GM19238 (cell line): ENCODE results near the gene ADGRG1.

Experiments
- DNase-seq: peaks from one replicate; pipeline ENCODE4 v3.0.0; 2011; ENCODE audit warnings: low spot score; ENCODE audit not compliant: insufficient read length

The ADGRG1 gene

DNA sequence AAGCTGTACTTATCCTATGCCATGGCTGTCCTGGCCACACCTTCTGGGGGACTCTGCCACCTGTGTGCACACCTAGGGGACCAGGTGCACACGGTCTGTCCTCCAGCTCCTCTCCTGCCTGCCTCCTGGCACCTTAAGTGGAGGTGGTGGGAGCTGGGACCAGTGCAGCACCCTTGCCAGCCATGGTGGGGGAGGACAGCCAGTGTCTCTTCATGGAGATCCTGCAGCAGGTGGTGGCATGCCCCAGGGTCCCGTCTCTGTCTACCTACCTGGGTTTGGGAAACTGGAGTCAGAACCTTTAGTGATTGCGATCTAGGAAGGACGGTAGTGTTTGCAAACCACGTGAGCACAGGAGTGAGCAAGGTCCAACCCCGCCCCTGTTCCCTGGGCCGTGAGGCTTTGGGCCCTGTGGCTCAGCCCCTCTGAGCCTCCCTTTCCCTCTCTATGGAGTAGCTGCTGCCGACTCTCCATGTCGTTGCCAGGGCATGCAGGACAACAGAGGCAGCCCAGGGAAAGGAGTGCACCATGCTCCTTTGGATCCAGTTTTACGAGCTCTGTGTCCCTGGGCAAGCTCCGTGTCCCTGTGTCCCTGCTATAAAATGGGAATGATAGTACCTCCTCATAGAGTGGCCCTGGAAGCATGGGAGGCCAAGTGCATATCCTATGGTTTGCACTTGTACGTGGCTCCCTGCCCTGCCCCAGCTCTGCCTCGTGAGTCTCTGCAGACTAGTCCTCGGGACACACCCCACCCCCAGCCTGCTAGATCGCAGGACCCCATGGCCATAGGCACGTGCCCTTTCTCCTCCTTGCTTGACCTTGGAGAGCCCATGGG is 7.1 kb downstream of the ADGRG1 start:
- no peak for DNase-seq

DNA sequence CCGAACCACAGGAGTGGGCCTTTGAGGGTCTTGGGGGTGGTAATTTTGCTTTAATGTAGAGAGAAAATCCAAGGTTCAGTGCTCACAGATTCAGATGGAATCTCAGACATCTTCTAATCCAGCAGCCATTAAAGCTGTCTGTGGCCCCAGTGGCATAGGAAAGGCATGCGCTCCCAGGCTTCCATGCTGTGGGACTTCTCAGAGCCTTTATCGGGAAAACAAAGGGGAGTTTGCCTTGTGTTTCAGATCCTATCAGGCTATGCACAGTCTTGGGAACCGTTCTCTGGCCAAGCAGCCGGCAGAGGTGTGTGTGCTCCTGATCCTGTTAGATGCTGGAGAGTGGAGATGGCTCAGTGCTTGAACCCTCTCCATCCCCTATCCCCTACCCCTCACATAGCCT is 7.8 kb downstream of the ADGRG1 start:
- DNase-seq: no peak

DNA sequence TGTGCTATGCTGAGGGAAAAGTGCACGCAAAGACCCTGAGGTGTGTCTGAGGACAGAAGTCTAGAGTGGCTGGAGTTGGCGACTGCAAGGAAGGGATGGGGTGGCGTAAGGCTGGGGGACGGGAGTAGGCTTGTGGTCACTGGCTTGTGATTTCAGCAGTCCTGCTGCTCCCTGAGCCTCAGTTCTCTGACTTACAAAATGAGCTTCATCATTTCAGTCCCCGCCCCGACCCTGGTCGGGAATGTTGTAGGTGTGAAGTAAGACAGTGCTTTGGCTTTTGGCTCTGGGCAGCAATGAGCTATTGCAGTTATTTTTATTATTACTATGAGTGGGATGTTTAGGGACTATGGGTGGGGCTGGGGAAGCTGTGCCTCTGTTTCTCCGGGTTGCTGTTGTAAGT is 8.6 kb downstream of the ADGRG1 start:
- DNase-seq: no peak

DNA sequence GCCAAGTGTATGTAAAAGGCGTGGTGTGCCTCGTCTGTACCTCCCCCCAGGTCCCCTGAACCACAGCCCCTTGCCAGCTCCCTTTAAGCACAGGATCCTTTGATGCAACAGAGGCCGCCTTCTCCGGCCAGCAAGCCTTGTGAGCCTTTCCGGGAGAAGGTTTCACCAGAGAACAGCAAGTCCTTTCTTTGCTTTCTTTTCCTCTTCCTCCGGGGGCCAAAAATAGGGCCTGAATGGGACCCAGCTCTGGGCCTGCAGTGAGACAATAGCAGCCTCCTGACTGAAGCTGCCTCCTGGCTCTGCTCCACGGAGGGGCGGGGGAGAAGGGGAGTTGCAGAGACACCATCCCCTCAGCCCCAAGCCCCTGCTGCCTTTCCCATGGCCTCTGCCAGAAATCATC is 9.0 kb downstream of the ADGRG1 start:
- DNase-seq: no peak

DNA sequence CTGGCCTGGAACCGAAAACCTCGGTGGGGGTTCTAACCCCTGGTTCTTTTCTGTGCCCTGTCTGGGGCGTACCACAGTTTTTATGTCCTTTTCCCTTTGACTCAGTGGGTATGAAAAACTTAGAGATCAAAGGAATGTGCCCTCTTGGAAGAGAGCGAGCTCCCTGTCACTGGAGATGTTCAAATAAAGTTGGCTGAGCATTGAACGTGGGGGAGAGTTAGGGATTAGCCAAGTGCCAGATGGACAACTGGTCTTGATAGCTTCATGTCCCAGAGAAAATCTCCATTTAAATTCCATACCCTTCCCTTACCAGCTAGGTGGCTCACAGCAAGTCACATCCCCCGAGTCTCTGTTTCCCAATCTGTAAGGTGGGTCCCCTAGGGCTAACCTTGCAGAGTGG is 9.5 kb downstream of the ADGRG1 start:
- no peak for DNase-seq

DNA sequence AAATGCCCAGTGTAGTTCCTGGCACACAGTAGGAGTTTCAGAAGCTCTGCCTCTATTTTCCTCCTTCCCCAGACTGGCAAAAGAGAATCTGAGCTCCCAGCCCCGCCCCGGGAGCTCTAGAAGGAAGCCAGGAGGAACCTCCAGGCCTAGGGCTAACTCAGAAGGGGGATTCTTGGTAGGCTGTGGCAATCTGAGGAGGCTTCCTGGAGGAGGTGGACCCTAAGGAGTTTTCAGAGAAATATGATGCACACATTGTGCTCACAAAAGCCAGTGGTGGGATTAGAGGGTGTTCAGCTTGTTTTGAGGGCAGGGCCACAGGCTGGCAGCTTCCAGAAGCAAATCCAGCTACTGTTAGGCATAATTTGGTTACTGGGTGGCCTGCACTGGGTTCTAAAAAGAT is 10.0 kb downstream of the ADGRG1 start:
- DNase-seq: no peak

DNA sequence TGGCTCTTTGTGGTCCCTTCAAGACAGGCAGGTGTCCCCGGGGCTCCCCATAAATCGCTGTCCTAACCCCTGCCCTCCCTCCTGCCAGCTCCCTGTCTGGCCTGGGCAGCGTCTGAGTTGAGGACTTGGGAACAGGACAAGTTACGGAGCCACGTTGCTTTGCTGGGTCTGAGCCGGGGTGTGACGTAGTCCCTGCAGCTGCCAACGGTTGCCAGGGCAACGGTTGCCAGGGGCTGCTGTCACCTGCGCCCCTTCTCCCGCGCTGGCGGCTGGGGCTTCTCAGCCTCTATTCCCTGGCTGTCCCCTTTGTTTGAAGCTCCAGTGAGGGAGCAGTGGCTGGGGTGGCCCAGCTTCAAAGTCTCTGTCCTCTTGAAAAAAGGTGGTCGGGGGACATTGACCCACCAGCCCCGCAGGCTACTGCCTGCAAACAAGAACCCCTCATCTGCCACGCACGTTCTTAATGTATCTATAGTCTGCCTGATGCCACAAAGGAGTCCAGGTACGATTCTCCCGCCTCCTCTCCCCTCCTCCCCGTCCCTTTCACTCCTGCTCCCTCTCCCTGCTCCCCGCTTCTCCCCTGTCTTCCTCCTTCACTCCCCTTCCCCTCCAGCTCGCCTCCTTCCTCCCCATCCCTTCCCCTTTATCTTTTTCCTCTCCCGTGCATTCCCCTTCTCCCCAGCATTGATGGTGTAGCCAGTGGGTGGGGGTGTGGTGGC is 10.9 kb downstream of the ADGRG1 start:
- DNase-seq: no peak

DNA sequence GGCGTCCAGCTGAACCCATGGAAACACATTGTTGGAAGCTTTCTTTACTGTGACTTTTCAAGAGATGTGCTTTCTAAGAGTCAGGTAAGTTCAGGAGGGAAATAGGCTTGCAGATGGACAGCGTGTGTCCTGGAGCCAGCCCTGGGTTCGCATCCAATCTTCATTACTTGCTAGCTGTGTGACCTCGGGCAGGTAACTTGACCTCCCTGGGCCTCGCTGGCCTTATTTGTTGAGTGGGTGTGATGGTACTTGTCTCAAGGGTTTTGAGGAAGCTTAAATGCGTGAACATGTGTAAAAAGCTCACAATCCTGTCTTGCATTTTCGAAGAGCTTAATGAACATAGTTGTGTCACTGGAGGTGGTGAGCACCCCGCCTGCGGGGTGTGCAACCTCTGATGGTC is 11.8 kb downstream of the ADGRG1 start:
- no peak for DNase-seq

DNA sequence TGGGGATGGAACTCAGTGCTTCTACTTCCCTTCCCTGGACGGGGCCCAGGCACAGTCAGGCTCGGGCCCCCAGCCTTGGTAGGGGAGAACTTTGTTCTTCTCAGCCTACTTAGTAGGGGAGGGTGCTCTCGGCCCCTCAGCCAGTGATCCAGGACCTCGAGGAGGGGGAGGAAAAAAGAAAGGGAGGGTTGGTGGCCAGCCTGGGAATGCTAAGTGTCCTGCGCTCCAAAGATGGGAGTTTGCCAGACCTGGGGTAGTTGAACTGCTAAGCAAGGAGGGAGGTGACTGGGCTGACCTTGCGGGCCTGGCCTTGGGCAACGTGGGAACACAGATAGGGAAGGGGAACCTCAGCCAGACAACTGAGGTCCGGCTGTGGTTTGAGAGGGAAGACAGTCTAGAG is 12.2 kb downstream of the ADGRG1 start:
- no peak for DNase-seq

DNA sequence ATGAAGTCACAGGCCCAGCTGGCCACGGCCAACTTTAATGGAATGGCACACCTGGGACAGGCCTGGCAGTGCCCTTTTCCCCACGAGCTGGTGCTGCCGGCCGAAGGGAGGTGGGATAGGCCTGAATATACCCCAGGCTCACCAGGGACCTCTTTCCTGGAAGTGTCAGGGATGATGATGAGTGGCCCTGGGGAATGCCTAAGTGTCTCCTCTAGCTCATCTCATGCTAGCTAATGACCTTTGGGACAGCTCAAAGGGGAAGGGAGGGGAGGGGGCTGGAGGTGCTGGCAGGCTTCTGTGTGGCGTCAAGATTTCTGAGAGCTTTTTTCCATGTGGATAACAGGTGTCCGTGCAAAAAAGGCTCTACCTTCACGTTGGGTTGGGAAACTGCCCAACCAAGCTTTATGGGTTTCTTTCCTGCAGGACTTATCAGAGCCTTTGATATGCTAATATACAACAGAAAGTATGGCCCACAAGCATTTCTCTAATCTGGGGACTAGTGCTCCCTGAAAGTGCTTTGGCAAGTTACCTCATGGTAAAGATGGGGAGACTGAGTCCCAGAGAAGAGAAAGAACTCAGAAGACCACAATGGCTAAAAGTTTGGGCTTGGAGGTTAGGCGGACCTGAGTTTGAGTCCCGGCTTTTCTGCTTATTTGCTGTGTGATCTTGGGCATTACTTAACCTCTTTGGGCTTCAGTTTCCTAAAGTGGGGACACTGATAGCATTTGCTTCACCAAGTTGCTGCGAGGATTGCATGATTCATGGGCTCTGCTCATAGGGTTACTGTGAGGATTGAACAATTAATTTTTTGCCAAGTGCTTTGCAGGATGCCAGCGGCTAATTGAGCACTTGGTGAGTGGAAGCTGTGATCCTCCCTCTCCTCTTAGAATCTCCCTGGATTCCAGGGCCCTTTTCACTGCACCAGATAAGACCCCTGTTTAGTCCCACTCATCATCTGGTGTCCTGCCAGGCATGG is 14.0 kb downstream of the ADGRG1 start:
- DNase-seq: no peak

DNA sequence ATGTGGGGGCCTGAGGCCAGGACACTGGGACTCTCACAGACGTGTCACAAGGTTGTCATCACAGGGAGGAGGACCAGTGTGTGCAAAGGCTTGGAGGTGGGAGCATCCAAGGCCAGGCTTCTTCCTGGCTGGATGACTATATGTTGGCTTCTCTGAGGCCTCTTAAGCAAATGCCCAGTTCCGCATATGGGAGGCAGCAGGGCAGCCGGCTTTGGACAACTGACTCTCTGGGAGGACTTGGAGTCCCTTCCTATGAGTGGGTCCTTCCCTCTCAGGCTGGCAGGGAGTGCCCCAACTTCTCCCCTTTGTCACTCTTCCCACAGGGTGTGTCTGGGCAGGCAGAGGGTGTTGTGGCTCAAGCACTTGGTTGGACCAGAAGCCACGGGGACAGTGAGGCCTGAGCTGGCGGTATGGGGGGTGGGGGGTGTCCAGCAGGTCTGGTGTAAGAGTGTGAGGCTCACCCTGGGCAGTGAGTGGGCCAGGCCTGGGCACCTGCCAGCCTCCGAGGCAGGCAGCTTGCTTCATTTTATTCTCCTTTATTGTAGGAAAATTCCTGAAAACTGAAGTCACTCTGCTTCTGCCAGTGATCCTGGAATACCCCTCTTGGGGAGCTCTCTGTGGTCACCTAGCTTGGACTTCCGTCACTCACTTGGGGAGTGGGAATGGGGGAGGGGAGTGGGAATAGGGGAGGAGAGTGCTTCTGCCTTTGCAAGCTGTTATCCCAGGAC is 14.9 kb downstream of the ADGRG1 start:
- no peak for DNase-seq

DNA sequence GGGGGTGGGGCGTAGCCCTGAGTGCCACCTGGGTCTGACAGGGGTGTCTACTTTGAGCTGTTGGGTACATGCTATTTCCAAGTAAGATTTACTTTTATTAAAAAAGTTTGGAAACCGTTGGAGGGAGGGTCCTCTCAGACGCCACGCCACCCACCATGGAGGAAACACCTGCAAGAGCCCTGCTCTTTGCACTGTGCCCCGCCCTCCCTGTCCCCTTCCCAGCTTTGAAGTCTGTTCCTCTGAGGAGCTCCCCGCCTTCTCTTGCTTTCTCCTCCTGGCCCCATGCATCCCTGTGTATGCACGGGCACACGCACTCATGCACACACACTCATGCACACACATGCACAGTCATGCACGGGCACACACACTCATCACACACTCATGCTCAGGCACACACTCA is 15.5 kb downstream of the ADGRG1 start:
- DNase-seq: no peak

DNA sequence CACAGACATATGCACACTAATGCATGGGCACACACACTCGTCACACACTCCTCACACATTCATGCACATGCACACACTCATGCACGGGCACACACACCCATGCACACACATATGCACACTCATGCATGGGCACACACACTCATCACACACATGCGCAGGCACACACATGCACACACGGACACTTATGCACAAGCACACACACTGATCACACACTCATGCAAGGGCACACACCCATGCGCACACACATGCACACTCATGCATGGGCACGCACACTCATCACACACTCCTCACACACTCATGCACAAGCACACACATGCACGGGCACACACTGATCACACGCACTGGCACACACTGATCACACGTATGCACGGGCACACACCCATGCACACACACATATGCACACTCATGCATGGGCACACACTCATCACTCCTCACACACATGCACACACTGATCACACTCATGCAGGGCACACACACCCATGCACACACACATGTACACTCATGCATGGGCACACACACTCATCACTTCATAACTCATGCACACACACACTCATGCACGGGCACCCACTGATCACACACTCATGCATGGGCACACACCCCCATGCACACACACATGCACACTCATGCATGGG is 16.1 kb downstream of the ADGRG1 start:
- DNase-seq: no peak

DNA sequence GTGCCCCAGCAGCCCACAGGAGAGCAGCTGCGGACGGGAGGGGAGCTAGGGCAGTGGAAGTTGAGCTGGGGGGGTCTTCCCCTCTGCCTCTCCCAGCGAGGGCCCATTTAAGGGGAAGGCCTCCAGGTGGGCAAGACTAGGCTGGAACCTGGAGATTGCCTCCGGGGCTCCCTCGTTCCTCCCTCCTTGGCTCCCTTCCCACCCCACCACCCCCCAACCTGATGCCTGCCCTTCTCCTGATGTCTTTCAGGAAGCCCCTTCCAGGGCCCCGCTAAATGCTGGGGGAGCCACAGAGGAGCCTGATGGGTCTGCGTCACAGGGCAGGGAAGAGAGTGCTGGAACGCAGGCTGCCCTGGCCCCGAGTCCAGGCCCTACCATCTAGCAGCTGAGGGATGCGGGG is 16.7 kb downstream of the ADGRG1 start:
- no peak for DNase-seq

DNA sequence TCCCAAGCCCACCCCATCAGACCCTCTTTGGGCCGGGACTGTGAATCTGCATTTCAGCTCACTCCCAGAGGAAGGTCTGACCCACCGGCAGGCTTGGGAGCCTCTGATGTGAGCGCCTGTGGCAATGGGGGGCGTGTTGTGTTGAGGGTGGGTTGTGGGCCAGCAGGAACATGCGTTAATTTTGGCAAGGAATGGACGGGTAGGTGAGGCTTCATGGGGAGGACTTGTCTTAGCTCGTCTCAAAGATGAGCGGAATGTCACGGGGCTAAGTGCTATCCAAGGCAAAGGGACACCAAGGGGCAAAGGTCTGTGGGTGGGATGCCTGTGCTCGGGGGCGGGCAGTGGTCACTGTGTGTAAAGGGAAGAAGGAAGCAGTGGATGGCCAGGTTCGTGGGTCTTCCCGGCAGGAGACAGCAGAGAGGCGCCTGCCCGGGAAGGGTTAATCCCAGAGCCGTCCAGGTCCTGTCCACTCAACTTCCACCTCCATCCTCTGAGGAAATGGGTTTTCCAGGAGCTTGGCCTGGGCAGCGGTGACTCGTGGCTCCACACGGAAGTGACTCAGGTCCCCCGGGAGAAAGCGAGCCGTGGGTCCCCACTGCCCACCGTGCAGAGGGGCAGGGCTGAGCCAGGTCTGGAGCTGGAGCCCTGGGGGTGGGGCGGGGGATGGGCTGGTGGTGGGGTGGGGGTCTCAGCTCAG is 17.4 kb downstream of the ADGRG1 start:
- no peak for DNase-seq

DNA sequence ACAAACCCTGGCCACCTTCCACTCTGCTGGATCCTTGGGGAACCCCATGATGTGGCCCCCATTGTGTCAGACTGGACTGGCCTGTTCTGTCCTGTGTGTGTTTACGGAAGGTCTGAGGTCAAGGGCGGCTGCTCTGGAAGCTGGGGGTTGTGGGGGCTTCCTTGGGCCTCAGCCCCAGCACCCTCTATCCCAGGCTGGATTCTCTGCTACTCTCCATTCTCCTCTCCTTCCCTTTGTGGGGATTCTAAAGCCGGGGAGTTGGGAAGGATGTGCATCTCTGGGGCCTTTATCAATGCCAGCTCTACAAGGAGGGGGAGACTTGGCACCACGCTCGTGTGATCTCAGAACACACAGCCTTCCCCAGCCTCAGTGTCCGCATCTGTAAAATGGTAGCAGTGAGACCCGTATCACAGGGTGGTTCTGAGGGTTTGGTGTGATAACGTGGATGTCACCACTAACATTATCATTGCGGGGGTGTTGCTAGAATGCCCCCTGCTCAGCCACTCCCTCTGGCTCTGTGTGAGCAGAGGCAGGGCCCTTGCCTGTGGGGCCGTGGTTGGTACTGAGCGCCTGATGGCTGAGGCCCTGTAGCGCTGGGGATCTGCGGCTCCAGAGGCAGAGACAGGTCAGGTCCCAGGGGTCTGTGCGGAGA is 18.1 kb downstream of the ADGRG1 start:
- no peak for DNase-seq

DNA sequence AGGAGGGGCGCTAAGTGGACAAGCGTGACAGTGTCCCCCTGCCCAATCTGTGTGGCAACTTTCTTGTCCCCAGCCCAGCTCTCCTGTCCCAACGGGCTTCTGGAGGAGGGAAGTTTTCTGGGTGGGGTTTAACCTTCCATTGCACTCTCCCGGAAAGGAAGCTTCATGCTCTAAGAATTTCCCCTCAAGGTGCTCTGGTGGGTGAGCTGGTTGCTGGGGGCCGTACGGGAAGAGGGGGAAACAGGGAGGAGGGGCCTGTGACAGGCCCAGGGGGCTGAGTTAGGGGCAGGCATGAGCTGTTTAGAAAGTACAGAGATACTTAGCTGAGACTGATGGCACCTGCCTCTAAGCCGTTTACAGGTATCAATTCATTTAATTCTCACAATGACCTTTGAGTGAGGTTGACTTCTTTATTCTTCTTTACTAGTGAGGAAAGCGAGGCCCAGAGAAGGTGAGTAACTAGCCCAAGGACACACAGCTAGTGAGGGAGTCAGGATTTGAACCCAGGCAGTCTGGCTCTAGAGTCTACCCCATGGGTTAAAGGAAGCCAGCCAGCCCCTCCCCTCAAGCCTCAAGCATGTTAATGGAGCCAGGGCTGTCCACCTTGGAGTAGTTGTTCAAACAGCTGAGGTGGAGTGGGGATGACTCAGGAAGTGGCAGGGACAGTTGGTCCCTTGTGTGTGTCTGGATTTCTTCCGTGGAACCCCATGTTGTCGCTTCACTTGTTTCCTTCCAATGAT is 18.9 kb downstream of the ADGRG1 start:
- no peak for DNase-seq

DNA sequence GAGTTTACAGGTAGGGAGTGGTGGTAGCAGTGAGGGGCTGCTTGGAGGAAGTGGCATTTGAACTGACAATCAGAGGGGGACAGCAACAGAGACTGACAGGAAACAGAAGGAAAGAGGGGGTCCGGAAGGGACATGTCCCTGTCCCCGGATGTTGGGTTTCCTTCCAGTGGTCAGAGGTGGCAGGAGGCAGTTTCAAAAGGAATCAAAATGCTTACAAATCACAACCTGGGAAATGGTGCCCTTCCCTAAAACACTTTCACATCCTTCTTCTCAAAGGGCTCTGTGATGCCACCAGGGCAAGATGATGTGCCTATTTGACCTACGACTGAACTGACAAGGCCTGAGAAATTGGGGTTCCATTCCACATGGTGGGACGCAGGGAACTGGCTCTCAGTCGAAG is 19.7 kb downstream of the ADGRG1 start:
- DNase-seq: no peak
